H54 (cell line): Measurements from ENCODE around the gene CRB1.
"Not testable (repeated sequence)": the region's sequence is repeated elsewhere in the genome, so short reads cannot be mapped to it uniquely, and the experiment has no call there.

ENCODE experiments used
- DNase-seq: peaks from one replicate; pipeline ENCODE4 v3.0.0; 2011; ENCODE audit warnings: low spot score, mixed read lengths; ENCODE audit not compliant: insufficient read length
- FAIRE-seq: peaks from 3 replicates; lab custom pipeline; 2011; peaks lifted over from hg19 to GRCh38; lab: Jason Lieb, UNC
- POLR2A ChIP-seq: IDR thresholded peaks from 2 replicates; pipeline ENCODE4 v1.6.1; 2011; ENCODE audit warnings: low read depth, mild to moderate bottlenecking, low read length

The CRB1 gene

DNA sequence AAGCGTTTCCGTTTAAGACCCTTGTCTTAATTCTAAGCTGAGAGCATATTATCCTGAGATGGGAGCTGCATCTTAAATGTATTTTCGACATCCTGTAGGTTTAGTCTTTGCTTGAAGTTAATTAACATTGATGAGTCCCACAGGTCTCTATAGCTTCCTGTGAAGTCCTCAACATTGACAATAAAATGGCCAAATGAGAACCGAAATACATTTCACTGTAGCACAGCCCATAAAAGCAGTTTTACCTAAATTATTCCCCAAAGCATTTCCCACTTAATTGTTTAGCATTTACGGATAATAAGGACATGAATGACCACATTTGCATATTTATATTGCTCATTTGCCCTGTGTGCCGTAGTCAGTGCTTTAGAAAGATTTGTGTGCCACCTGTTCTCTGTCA, 116.4 kb downstream of the CRB1 start:
- no peak for FAIRE-seq
- TF ChIP-seq POLR2A: no peak
- no peak for DNase-seq

GRCh38 chr1:197388801-197389200, 120.7 kb downstream of the CRB1 start:
- no peak for DNase-seq
- no peak for TF ChIP-seq POLR2A
- FAIRE-seq: no peak

DNA sequence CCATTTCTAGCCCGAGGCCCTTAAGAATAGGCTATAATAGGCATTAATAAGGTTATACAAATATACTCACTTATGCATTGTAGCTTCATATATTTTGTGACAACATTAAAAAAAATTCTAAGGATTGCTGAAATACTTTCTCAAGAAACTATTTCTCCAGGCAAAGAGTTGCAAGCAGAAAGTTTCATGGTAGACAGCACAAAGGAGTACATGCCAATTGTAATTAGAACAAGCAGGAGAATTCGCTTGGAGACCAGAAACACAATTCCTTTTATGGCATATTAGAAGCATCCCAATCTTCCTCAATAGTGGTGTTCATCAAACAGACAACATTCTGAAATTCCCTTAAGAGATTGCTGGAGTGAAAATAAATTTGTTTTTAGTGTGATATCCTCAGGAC, 122.8 kb downstream of the CRB1 start:
- FAIRE-seq (no peak), DNase-seq (no peak)
- no peak for TF ChIP-seq POLR2A

DNA sequence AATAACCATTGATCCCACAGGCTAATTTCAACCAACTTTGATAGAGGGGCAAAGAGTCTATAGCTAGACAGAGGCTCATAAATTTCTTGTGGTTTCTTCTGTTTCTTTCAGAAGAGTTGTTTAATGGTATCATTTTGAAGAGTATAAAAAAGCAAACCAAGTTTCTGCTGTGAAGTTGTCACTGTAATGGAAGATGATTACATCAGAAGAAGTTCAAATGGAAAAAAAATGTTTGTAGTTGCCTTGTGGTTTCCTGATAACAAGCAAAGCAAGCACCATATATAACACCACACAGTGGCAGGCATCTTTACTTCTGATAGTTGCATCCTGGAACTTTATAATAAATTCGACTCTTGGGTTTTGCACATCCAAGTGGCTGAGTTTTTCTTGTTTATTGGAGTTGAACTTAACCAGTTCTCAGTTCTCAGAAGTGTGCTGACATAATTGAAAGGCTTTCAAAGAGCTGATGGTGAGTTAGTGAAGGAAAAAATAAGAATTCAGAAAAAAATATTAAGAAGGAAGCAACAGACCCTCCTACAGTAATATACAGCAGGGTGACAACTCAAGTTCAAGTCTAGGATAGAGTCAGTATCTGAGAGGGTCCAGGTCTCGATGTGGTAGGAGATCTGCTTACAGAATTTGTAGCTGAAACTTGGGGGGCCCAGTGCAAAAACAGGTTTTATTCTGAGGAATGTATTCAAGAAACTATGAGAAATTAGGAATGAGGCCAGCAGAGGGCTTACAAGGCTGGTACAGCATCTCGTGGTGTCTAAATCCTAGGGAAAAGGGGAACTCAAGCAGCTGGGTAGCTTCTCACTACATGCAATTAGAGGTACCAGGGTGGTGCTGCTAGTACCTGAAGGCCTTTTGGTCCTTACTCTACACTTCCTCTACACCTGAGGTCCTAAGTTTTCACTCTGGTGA, 123.5 kb downstream of the CRB1 start:
- FAIRE-seq (no peak), DNase-seq (no peak)

GRCh38 chr1:197392541-197392940, 124.5 kb downstream of the CRB1 start:
- no peak for FAIRE-seq
- no peak for DNase-seq
- no peak for TF ChIP-seq POLR2A

More for the DNA sequence above, 123.5 kb downstream of the CRB1 start:
- TF ChIP-seq POLR2A: no peak

DNA sequence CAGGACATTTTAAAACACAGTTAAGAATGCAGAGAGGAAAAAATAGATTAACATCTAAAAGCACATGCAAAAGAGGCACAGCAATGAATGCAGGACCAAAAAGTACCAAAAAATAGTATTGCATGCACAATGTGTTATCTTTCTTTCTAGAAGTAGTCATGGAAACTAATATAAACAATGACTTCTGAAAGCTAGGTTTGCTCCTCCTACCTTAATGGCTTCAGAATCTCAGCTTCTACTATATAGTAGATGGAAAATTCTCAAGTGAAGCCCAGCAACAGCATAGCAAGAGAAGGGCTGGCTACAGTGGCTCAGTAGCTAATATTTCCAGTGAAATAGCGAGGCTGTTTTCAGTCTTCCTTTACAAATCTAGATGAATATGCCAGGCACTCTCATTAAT, 125.1 kb downstream of the CRB1 start:
- no peak for DNase-seq
- no peak for FAIRE-seq
- no peak for TF ChIP-seq POLR2A

GRCh38 chr1:197393772-197394171, 125.7 kb downstream of the CRB1 start:
- FAIRE-seq (no peak), DNase-seq (no peak)
- no peak for TF ChIP-seq POLR2A

DNA sequence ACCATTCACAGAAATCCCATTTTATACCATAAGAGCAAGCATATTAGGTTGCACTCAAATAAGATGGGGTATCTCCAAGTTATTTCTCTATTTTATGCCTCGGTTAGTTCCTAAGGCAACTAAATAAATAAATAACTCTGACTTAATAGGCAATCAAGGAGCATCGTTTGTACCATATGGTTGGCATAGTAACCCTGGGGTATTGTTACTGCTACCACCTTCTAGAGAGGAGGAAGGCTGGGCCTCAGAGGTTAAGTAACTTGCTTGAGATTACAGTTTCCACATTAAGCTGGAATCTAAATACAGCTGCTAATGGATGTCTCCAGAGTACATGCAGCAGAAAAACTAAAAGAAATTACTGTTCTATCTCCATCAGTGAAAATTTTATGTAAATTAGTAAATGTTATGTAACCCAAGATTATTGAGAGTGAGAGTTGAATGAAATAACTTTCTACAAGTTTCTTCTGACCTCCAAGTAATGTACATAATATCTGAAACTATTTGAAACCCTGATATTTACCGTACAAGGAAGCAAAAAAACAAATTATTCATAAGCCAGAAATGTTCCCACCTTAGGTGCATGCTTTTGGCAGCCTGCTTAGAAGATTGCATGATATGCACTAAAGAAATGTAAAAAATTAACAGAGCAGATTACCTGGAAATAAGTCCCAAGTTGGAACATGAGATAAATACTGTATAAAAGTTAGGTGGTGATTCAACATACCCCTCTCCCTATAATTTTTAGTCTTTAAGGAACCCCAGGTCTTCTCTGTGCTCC, 127.0 kb downstream of the CRB1 start:
- TF ChIP-seq POLR2A: no peak
- DNase-seq: no peak
- FAIRE-seq: no peak

DNA sequence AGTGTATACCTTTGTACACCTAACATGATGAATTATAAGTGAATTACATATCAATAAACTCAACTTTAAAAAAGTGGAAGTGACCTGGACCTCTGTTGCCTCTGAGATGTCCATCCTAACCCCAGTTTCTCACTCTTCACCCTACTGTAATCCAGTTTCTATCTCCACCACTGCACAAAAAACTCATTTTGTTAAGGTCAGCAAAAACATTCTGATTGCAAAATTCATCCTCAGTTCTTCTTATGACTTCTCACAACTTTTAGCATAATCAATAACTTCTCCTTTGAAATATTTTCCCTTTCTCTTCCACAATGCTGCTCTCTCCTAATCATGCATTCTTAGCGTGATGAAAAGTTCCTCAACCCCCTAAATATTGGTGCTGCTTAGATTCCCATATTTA, 129.8 kb downstream of the CRB1 start:
- no peak for FAIRE-seq
- DNase-seq: no peak
- no peak for TF ChIP-seq POLR2A

DNA sequence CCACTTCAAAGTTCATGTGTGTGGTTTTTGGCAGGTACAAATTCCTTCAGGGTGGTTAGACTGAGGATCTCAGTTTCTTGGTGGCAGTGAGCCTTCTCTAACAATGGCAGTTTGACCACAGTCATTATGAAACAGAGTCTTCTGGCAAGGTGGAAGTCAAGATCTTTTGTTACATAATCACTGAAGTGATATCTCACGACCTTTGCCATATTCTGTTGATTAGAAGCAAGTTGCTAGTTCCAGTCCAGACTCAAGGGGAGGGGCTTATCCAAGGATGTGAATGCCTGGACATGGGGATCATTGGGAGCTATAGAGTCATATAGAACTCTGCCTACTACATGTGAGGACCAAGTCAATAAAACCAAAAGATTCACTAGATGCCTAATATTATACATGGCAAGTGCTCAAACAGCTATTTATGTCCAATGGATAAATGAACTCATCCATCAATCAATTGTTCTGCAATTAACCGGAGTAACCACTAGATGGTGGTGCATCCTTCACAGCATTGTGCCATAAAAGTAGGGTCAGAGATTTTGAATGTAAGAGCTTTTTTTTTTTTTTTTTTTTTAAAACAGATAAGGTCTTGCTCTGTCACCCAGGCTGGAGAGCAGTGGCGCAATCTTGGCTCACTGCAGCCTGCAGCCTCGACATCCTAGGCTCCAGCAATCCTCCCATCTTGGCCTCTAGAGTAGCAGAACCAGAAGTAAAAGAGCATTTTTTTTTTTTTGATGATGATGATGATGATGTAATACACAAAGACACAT, 131.9 kb downstream of the CRB1 start:
- TF ChIP-seq POLR2A: no peak
- DNase-seq (peak; percentile 4), FAIRE-seq (peak; percentile 86)

DNA sequence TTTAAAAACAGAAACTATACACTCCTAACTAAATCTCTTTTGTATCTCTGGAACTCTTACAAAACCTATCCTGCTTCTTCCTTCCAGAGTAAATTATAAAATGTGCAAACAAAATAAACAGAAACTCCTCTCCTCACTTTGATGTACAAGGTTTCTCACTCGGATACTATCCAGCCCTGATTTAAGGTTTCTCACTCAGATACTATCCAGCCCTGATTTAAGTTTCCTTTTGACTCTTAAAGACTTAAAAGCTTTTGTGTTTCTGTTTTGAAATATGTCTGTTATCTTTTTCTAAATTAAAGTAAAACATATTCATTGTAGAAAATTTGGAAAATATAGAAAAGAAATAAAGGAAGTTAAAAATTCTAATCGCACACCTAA, 132.5 kb downstream of the CRB1 start:
- TF ChIP-seq POLR2A: no peak
- no peak for FAIRE-seq
- no peak for DNase-seq

- FAIRE-seq (no peak), DNase-seq (no peak)
- no peak for TF ChIP-seq POLR2A
Observed at GRCh38 chr1:197402189-197402588, 134.1 kb downstream of the CRB1 start.

GRCh38 chr1:197404774-197405173, 136.7 kb downstream of the CRB1 start:
- FAIRE-seq, DNase-seq: not testable (repeated sequence)

- not testable (repeated sequence) for FAIRE-seq, DNase-seq
Observed at GRCh38 chr1:197405614-197406013, 137.6 kb downstream of the CRB1 start.
